GM23338 (cell line): Measurements from ENCODE around the gene TMA7.

ENCODE experiments used
- CREB1 ChIP-seq: fragments of 250-450 bp; sonication (Bioruptor Pico); IDR thresholded peaks from 2 replicates; pipeline ENCODE4 v1.5.0; 2020; ENCODE audit warnings: low read depth, mild to moderate bottlenecking, moderate library complexity
- EZH2 ChIP-seq: fragments of 200-600 bp; sonication (generic); IDR thresholded peaks from one replicate; pipeline ENCODE4 v1.8.0; 2017; ENCODE audit warnings: antibody characterized with exemption, mild to moderate bottlenecking, low read depth; ENCODE audit not compliant: unreplicated experiment
- EZH2phosphoT487 ChIP-seq: fragments of 200-600 bp; sonication (generic); IDR thresholded peaks from one replicate; pipeline ENCODE4 v1.8.1; 2018; ENCODE audit warnings: antibody characterized with exemption; ENCODE audit not compliant: unreplicated experiment
- JUNB ChIP-seq: IDR thresholded peaks from one replicate; pipeline ENCODE4 v1.6.1; 2016; ENCODE audit warnings: antibody characterized with exemption; ENCODE audit not compliant: unreplicated experiment
- POLR2AphosphoS5 ChIP-seq: IDR thresholded peaks from 2 replicates; pipeline ENCODE4 v1.6.1; 2016; ENCODE audit warnings: antibody characterized with exemption, low read depth
- ZNF114 ChIP-seq: fragments of 250-450 bp; sonication (Bioruptor Pico); IDR thresholded peaks from 2 replicates; pipeline ENCODE4 v1.5.0; 2020; ENCODE audit warnings: mild to moderate bottlenecking, moderate library complexity
- TF ChIP-seq, protein P1 (sequence below), 2 experiments: fragments of 200-600 bp in 1 of 2; sonication (generic) in 1 of 2; conservative IDR thresholded peaks; 2 replicates each; pipeline versions ENCODE4 v1.5.1 to v1.6.1; 2016 to 2017; ENCODE audit warnings: antibody characterized with exemption in 2 of 2, low read depth in 2 of 2, mild to moderate bottlenecking in 2 of 2, moderate library complexity in 1 of 2
- TF ChIP-seq, protein P2 (sequence below): IDR thresholded peaks from 2 replicates; pipeline ENCODE4 v1.6.1; 2016; ENCODE audit warnings: antibody characterized with exemption
- TF ChIP-seq, protein P3 (sequence below): IDR thresholded peaks from one replicate; pipeline ENCODE4 v1.6.1; 2018; ENCODE audit warnings: antibody characterized with exemption; ENCODE audit not compliant: unreplicated experiment

DNA sequence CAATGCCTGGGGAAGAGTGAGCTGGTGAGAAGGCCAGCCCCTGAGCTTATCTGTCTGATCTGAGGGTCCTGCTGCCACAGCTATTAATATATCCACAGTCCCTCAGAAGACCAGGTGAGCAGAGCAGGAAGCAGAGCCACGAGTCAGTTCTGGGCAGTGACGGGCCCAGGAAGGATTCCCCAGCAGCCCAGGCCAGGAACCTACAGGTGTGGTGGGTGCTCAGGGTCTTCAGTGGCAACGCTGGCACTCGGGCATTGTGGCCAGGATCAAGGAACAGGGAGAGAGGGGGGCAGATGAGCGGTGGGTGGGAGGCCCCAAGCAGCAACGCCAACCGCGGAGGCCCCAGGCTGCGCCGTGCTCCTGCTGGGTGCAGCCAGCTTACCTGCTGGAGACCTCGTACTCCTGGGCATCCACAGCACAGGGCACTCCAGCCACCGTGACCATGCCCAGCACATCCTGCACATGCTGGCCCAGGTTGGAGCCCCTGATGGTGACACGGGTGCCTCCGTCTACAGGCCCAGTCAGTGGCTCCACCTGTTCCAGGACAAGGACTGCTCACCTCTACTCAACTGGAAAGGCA lies 22.4 kb upstream of the TMA7 start:
- TF ChIP-seq, protein P1, sequence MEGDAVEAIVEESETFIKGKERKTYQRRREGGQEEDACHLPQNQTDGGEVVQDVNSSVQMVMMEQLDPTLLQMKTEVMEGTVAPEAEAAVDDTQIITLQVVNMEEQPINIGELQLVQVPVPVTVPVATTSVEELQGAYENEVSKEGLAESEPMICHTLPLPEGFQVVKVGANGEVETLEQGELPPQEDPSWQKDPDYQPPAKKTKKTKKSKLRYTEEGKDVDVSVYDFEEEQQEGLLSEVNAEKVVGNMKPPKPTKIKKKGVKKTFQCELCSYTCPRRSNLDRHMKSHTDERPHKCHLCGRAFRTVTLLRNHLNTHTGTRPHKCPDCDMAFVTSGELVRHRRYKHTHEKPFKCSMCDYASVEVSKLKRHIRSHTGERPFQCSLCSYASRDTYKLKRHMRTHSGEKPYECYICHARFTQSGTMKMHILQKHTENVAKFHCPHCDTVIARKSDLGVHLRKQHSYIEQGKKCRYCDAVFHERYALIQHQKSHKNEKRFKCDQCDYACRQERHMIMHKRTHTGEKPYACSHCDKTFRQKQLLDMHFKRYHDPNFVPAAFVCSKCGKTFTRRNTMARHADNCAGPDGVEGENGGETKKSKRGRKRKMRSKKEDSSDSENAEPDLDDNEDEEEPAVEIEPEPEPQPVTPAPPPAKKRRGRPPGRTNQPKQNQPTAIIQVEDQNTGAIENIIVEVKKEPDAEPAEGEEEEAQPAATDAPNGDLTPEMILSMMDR (conservative IDR thresholded peaks at IDR 0.05; ENCODE audit: low read depth in 2 of 2): no peak
- TF ChIP-seq JUNB (no peak), POLR2AphosphoS5 (no peak), EZH2phosphoT487 (no peak), EZH2 (no peak), CREB1 (CRISPR knock-in tag) (no peak), ZNF114 (CRISPR knock-in tag) (no peak)
- TF ChIP-seq, protein P2, sequence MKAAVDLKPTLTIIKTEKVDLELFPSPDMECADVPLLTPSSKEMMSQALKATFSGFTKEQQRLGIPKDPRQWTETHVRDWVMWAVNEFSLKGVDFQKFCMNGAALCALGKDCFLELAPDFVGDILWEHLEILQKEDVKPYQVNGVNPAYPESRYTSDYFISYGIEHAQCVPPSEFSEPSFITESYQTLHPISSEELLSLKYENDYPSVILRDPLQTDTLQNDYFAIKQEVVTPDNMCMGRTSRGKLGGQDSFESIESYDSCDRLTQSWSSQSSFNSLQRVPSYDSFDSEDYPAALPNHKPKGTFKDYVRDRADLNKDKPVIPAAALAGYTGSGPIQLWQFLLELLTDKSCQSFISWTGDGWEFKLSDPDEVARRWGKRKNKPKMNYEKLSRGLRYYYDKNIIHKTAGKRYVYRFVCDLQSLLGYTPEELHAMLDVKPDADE: no peak
- TF ChIP-seq, protein P3, sequence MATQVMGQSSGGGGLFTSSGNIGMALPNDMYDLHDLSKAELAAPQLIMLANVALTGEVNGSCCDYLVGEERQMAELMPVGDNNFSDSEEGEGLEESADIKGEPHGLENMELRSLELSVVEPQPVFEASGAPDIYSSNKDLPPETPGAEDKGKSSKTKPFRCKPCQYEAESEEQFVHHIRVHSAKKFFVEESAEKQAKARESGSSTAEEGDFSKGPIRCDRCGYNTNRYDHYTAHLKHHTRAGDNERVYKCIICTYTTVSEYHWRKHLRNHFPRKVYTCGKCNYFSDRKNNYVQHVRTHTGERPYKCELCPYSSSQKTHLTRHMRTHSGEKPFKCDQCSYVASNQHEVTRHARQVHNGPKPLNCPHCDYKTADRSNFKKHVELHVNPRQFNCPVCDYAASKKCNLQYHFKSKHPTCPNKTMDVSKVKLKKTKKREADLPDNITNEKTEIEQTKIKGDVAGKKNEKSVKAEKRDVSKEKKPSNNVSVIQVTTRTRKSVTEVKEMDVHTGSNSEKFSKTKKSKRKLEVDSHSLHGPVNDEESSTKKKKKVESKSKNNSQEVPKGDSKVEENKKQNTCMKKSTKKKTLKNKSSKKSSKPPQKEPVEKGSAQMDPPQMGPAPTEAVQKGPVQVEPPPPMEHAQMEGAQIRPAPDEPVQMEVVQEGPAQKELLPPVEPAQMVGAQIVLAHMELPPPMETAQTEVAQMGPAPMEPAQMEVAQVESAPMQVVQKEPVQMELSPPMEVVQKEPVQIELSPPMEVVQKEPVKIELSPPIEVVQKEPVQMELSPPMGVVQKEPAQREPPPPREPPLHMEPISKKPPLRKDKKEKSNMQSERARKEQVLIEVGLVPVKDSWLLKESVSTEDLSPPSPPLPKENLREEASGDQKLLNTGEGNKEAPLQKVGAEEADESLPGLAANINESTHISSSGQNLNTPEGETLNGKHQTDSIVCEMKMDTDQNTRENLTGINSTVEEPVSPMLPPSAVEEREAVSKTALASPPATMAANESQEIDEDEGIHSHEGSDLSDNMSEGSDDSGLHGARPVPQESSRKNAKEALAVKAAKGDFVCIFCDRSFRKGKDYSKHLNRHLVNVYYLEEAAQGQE: no peak
